Activated CD4-positive, alpha-beta T cell treated with anti-CD3 and anti-CD28 coated beads, Interleukin-2, amount 10 ng/mL, durations not matched to agents 7 days and 5 days (primary cell): ENCODE data around the gene PPM1M. TPM values are rescaled to one million over a fixed set of nuclear protein-coding genes. Genes with fewer than 3 reads are reported as not detected.

ENCODE experiments used
- CTCF ChIA-PET: fragments of 350-600 bp; sonication (Branson Sonifier 250); formaldehyde crosslinking; loops from one replicate; lab custom pipeline; 2021; ENCODE audit warnings: antibody characterized with exemption; lab: Charles Lee
- POLR2A ChIA-PET: fragments of 350-600 bp; sonication (Branson Sonifier 250); formaldehyde crosslinking; loops from one replicate; lab custom pipeline; 2021; ENCODE audit warnings: antibody characterized with exemption; lab: Charles Lee
- DNase-seq: peaks from one replicate; pipeline ENCODE4 v3.0.0-alpha.2; 2020
- H3K27ac Mint-ChIP-seq: one replicate; pipeline ENCODE4 v1.8.0; 2021; ENCODE audit warnings: mild to moderate bottlenecking, moderate library complexity, mixed read lengths
- H3K27me3 Mint-ChIP-seq: one replicate; pipeline ENCODE4 v1.8.0; 2021; ENCODE audit warnings: mixed read lengths
- H3K36me3 Mint-ChIP-seq: one replicate; pipeline ENCODE4 v1.8.0; 2021; ENCODE audit warnings: low read depth, mixed read lengths
- H3K4me1 Mint-ChIP-seq: one replicate; pipeline ENCODE4 v1.8.0; 2021; ENCODE audit warnings: mixed read lengths
- H3K4me3 Mint-ChIP-seq: one replicate; pipeline ENCODE4 v1.8.0; 2021; ENCODE audit warnings: mild to moderate bottlenecking, moderate library complexity, mixed read lengths
- H3K9me3 Mint-ChIP-seq: one replicate; pipeline ENCODE4 v1.8.0; 2021; ENCODE audit warnings: mixed read lengths
- total RNA-seq, 2 experiments: library from RNA; stranded (reverse); gene quantifications; one replicate each; pipeline ENCODE4 v1.2.3, GENCODE V29; 2021

The PPM1M gene
- total RNA-seq, 2 experiments from 2014 or later, result 82.2 to 92.7 TPM

- peaks cover 32% of the 10 kb centered on the region for H3K36me3 Mint-ChIP-seq
- H3K4me3 Mint-ChIP-seq, result peak overlapping the region; percentile 59
- no peaks in the 10 kb centered on the region for H3K27me3 Mint-ChIP-seq
- H3K4me1 Mint-ChIP-seq, result peaks cover 78% of the 10 kb centered on the region
- no peak for DNase-seq
- CTCF ChIA-PET, result interaction anchor here (0.6 to 10.9 kb wide), 8 partner anchors 9 to 221 kb away, joined by 3 to 91 read pairs (median 14); partner anchors contain the start of gene TWF2
- POLR2A ChIA-PET, result no interaction called here
- peak overlapping the region; percentile 93 for H3K27ac Mint-ChIP-seq
- no peaks in the 10 kb centered on the region for H3K9me3 Mint-ChIP-seq
Observed at GRCh38 chr3:52218026-52218425, 27.5 kb upstream of the PPM1M start.

DNA sequence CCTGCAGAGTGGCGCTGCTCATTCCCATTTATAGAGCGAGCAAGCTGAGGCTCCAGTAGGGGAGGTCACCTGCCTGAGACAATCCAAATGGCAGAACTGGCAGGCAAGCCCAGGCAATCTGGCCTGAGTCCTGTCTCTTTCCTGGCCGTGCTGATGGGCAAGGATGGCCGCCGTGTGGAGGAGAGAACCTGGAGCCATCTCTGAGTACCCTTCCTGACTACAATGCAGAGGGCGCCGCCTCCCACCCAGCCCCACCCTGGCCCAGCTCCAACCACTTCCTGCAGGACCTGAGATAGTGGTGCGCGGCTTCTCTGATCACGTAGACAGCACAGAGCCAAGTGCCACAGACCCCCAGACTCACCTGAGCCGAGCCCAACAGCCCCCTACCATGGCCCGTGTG is 27.1 kb upstream of the PPM1M start:
- Mint-ChIP-seq H3K9me3 (no peaks in the 10 kb centered on the region), H3K27ac (peak overlapping the region; percentile 93), H3K36me3 (peaks cover 30% of the 10 kb centered on the region), H3K27me3 (no peaks in the 10 kb centered on the region), H3K4me1 (peaks cover 83% of the 10 kb centered on the region), H3K4me3 (peak overlapping the region; percentile 59)
- ChIA-PET CTCF (interaction anchor here (0.6 to 10.9 kb wide), 8 partner anchors 9 to 221 kb away, joined by 3 to 91 read pairs (median 14); partner anchors contain the start of gene TWF2), POLR2A (no interaction called here)
- peak; percentile 48 for DNase-seq

DNA sequence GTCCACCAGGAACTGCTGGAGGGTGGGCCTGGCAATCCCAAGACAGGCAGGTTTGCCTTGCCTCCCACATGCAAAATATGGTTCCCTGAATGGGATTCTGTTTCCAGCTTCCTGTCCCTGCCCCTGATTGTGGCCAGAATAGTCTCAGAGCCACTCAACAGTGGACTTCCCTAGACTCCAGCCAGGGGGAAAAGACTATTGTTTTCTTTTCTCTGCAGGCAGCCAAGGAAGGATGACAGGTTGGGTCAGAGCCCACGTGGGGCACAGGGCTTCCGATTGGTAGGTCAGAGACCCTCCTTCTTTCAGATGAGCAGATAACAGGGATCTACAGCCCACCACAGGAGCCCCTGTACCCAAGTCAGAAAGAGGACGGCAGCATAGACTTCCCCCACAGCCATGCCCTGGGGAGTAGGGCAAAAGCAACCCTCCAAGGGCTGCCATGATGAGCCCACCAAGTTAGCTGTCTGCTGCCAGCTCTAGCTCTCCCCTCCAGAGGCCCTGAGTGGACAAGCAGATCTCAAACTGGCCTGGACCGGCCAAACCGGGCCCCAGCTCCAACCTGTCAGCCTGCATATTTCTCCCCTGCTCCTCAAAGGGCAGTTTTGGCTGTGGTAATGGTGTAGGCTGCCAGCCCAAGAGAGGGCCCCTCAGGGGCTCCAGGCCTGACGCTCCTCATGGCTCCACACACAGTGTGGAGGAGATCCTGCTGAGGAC is 26.5 kb upstream of the PPM1M start:
- Mint-ChIP-seq H3K27ac (peak overlapping the region; percentile 93), H3K9me3 (no peaks in the 10 kb centered on the region)

GRCh38 chr3:52220380-52221026 is 25.1 kb upstream of the PPM1M start:
- Mint-ChIP-seq H3K27me3 (no peaks in the 10 kb centered on the region), H3K27ac (peak overlapping the region; percentile 80), H3K4me1 (peaks cover 95% of the 10 kb centered on the region), H3K36me3 (peaks cover 16% of the 10 kb centered on the region), H3K4me3 (peak overlapping the region; percentile 48), H3K9me3 (no peaks in the 10 kb centered on the region)
- ChIA-PET POLR2A (no interaction called here), CTCF (interaction anchor here (0.7 to 10.9 kb wide), 36 partner anchors 9 to 232 kb away, joined by 3 to 91 read pairs (median 4); partner anchors contain the start of genes DNAH1, SEMA3G, TWF2 and WDR82)
- DNase-seq, result peak; percentile 91

More for the DNA sequence above, 26.5 kb upstream of the PPM1M start:
- Mint-ChIP-seq H3K36me3 (peaks cover 30% of the 10 kb centered on the region), H3K4me3 (peak overlapping the region; percentile 32), H3K27me3 (no peaks in the 10 kb centered on the region), H3K4me1 (peaks cover 89% of the 10 kb centered on the region)
- POLR2A ChIA-PET, result no interaction called here
- DNase-seq, result no peak
- CTCF ChIA-PET, result interaction anchor here (0.6 to 10.9 kb wide), 12 partner anchors 8 to 596 kb away, joined by 3 to 91 read pairs (median 4); partner anchors contain the start of genes TWF2 and WDR82

- H3K4me1 Mint-ChIP-seq, result peaks cover 95% of the 10 kb centered on the region
- DNase-seq, result no peak
- CTCF ChIA-PET, result interaction anchor here (0.7 to 10.9 kb wide), 34 partner anchors 9 to 232 kb away, joined by 3 to 91 read pairs (median 4); partner anchors contain the start of genes DNAH1, PPM1M, SEMA3G and TWF2
Observed at GRCh38 chr3:52221141-52221562, 24.4 kb upstream of the PPM1M start.

GRCh38 chr3:52221563-52222318 is 23.8 kb upstream of the PPM1M start:
- Mint-ChIP-seq H3K27me3 (no peaks in the 10 kb centered on the region), H3K9me3 (no peaks in the 10 kb centered on the region), H3K27ac (peak overlapping the region; percentile 94), H3K36me3 (peaks cover 10% of the 10 kb centered on the region), H3K4me1 (peaks cover 95% of the 10 kb centered on the region), H3K4me3 (peak overlapping the region; percentile 77)
- POLR2A ChIA-PET, result no interaction called here
- peak; percentile 84 for DNase-seq
- CTCF ChIA-PET, result interaction anchor here (0.9 to 10.9 kb wide), 19 partner anchors 9 to 220 kb away, joined by 3 to 91 read pairs (median 4); partner anchors contain the start of genes PPM1M, TWF2 and WDR82

More at GRCh38 chr3:52221141-52221562, 24.4 kb upstream of the PPM1M start:
- peaks cover 12% of the 10 kb centered on the region for H3K36me3 Mint-ChIP-seq
- no peaks in the 10 kb centered on the region for H3K9me3 Mint-ChIP-seq
- peak overlapping the region; percentile 94 for H3K27ac Mint-ChIP-seq
- no peaks in the 10 kb centered on the region for H3K27me3 Mint-ChIP-seq
- POLR2A ChIA-PET, result no interaction called here
- peak overlapping the region; percentile 77 for H3K4me3 Mint-ChIP-seq

GRCh38 chr3:52222319-52223221 is 23.0 kb upstream of the PPM1M start:
- no peak for DNase-seq
- ChIA-PET CTCF (interaction anchor here (0.6 to 10.9 kb wide), 12 partner anchors 8 to 230 kb away, joined by 3 to 91 read pairs (median 4); partner anchors contain the start of genes PPM1M, TWF2 and WDR82), POLR2A (no interaction called here)
- H3K36me3 Mint-ChIP-seq, result peaks cover 10% of the 10 kb centered on the region
- peak overlapping the region; percentile 94 for H3K27ac Mint-ChIP-seq
- H3K4me3 Mint-ChIP-seq, result peak overlapping the region; percentile 77
- no peaks in the 10 kb centered on the region for H3K9me3 Mint-ChIP-seq
- H3K27me3 Mint-ChIP-seq, result no peaks in the 10 kb centered on the region
- H3K4me1 Mint-ChIP-seq, result peaks cover 92% of the 10 kb centered on the region

DNA sequence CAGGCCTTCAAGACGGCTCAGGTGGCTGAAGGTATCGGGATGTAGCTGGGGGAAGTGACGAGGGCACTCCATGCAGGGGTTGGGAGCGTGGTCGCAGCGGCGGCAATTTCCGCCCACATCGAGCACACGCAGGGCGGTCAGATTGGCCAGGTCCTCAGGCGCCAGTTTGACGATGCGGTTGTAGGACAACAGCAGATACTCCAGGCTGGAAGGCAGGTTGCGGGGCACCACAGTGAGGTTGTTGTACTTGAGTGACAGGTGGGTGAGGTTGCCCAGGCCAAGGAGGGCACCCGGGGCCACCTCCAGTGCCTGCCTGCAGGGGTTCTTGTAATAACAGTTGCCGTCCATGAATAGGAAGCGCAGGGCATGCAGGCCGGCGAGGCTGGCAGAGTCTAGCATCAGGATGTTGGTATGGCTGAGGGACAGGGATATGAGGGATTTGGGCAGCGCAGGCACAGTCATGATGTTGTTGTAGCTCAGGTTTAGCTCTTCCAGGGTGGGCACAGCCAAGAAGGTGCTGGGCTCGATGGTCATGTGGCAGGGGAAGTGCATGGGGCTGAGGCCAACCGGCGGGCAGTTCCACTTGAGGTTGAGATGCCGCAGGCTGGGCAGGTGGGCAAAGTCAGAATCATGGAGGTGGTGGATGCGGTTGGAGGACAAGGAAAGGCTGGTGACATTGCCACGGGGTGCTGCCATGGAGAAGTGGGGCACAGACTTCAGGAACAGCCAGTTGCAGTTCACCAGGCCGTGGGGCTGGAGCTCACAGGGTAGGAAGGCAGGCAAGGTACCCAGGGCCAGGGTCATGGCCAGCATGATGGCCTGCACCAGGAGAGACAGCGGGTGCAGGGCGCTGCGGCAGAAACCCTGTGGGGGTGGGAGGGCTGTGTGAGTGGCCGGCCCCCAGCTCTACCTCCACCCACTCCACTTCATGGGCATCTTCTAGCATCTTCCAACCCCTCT is 21.8 kb upstream of the PPM1M start:
- no peak for DNase-seq
- H3K27me3 Mint-ChIP-seq, result no peaks in the 10 kb centered on the region
- CTCF ChIA-PET, result interaction anchor here (4.6 to 10.9 kb wide), 4 partner anchors 7 to 117 kb away, joined by 48 to 91 read pairs (median 82); partner anchors contain the start of genes TWF2 and WDR82
- peak overlapping the region; percentile 29 for H3K4me3 Mint-ChIP-seq
- H3K9me3 Mint-ChIP-seq, result no peaks in the 10 kb centered on the region
- peaks cover 13% of the 10 kb centered on the region for H3K36me3 Mint-ChIP-seq
- POLR2A ChIA-PET, result interaction anchor here (0.6 kb wide), 1 partner anchor 54 kb away, joined by 3 read pairs; no protein-coding TSS in a partner anchor
- peak overlapping the region; percentile 79 for H3K27ac Mint-ChIP-seq
- peaks cover 80% of the 10 kb centered on the region for H3K4me1 Mint-ChIP-seq

GRCh38 chr3:52225452-52226228 is 19.9 kb upstream of the PPM1M start, which contains the start of gene TLR9:
Gene TLR9, minus strand, starts transcription at chr3:52225645. Its CDS starts 116 bp downstream, at chr3:52225529.
- H3K4me3 Mint-ChIP-seq, result no peak within 1 kb of the TSS
- peaks cover 66% of the 10 kb centered on the region for H3K4me1 Mint-ChIP-seq
- POLR2A ChIA-PET, result no interaction called here
- CTCF ChIA-PET, result interaction anchor here (0.6 to 10.9 kb wide), 9 partner anchors 9 to 496 kb away, joined by 3 to 91 read pairs (median 3); partner anchors contain the start of gene TWF2
- no peaks in the 10 kb centered on the region for H3K9me3 Mint-ChIP-seq
- DNase-seq, result no peak
- H3K27ac Mint-ChIP-seq, result peak within 1 kb of the TSS; percentile 79
- H3K27me3 Mint-ChIP-seq, result no peaks in the 10 kb centered on the region
- peaks cover 28% of the 10 kb centered on the region for H3K36me3 Mint-ChIP-seq
